DMS 273 treated with DMSO at 0.1 percent for 48 hours (cell line): Measurements from ENCODE around the gene IGFBP2.

ENCODE experiments used
- DNase-seq: peaks from one replicate; lab custom pipeline; 2025; lab: John Stamatoyannopoulos, UW

IGFBP2 gene

GRCh38 chr2:216615298-216616082 lies 17.7 kb upstream of the IGFBP2 start:
- no peak for DNase-seq

GRCh38 chr2:216616083-216616678 lies 17.0 kb upstream of the IGFBP2 start:
- no peak for DNase-seq

- no peak for DNase-seq
Measured at GRCh38 chr2:216617159-216617815, 15.9 kb upstream of the IGFBP2 start.

- DNase-seq: no peak
Measured at GRCh38 chr2:216618785-216619184, 14.4 kb upstream of the IGFBP2 start.

GRCh38 chr2:216619411-216620393 lies 13.5 kb upstream of the IGFBP2 start:
- DNase-seq: peak; percentile 75

GRCh38 chr2:216620786-216621185 lies 12.4 kb upstream of the IGFBP2 start:
- DNase-seq: peak; percentile 64

GRCh38 chr2:216621292-216621691 lies 11.9 kb upstream of the IGFBP2 start:
- peak; percentile 78 for DNase-seq

GRCh38 chr2:216622526-216622925 lies 10.7 kb upstream of the IGFBP2 start:
- no peak for DNase-seq

- DNase-seq: no peak
Measured at GRCh38 chr2:216624251-216624650, 9.0 kb upstream of the IGFBP2 start.

- DNase-seq: no peak
Measured at GRCh38 chr2:216626168-216626874, 6.9 kb upstream of the IGFBP2 start.

- DNase-seq: no peak
Measured at GRCh38 chr2:216626875-216627245, 6.4 kb upstream of the IGFBP2 start.

- no peak for DNase-seq
Measured at GRCh38 chr2:216629784-216630183, 3.4 kb upstream of the IGFBP2 start.

- DNase-seq: no peak
Measured at GRCh38 chr2:216632346-216632951, 771 bp upstream of the IGFBP2 start.

- DNase-seq: no peak
Measured at GRCh38 chr2:216633616-216634369, 573 bp downstream of the IGFBP2 start.

GRCh38 chr2:216634370-216635148 lies 1.3 kb downstream of the IGFBP2 start:
- DNase-seq: no peak

- no peak for DNase-seq
Measured at GRCh38 chr2:216635171-216635570, 2.0 kb downstream of the IGFBP2 start.

- DNase-seq: no peak
Measured at GRCh38 chr2:216635701-216636550, 2.7 kb downstream of the IGFBP2 start.
